Measurements from ENCODE around the gene DGKD.

DGKD gene

GRCh38 chr2:233336541-233336940 lies 17.8 kb upstream of the DGKD start:
- DNase-seq (ENCODE audit: low read depth), result no peak

GRCh38 chr2:233338046-233338445 lies 16.2 kb upstream of the DGKD start:
- DNase-seq (ENCODE audit: low read depth), result no peak

GRCh38 chr2:233338812-233339368 lies 15.4 kb upstream of the DGKD start:
- no peak for DNase-seq (ENCODE audit: low read depth)

GRCh38 chr2:233339427-233339826 lies 14.9 kb upstream of the DGKD start:
- DNase-seq (ENCODE audit: low read depth), result no peak

GRCh38 chr2:233341296-233341695 lies 13.0 kb upstream of the DGKD start:
- DNase-seq (ENCODE audit: low read depth), result no peak

GRCh38 chr2:233342301-233342700 lies 12.0 kb upstream of the DGKD start:
- DNase-seq (ENCODE audit: low read depth), result no peak

GRCh38 chr2:233343171-233343705 lies 11.1 kb upstream of the DGKD start:
- no peak for DNase-seq (ENCODE audit: low read depth)

GRCh38 chr2:233346376-233346775 lies 7.9 kb upstream of the DGKD start:
- no peak for DNase-seq (ENCODE audit: low read depth)

- DNase-seq (ENCODE audit: low read depth), result no peak
Measured at GRCh38 chr2:233346930-233347329, 7.4 kb upstream of the DGKD start.

- no peak for DNase-seq (ENCODE audit: low read depth)
Measured at GRCh38 chr2:233349005-233349998, 5.0 kb upstream of the DGKD start.

GRCh38 chr2:233350708-233351107 lies 3.6 kb upstream of the DGKD start:
- DNase-seq (ENCODE audit: low read depth), result no peak

- no peak for DNase-seq (ENCODE audit: low read depth)
Measured at GRCh38 chr2:233351423-233351822, 2.9 kb upstream of the DGKD start.

- no peak for DNase-seq (ENCODE audit: low read depth)
Measured at GRCh38 chr2:233352141-233352842, 2.0 kb upstream of the DGKD start.

- DNase-seq (ENCODE audit: low read depth), result no peak
Measured at GRCh38 chr2:233353101-233353768, 1.1 kb upstream of the DGKD start.

- no peak for DNase-seq (ENCODE audit: low read depth)
Measured at GRCh38 chr2:233354500-233354924, 218 bp downstream of the DGKD start.

GRCh38 chr2:233354971-233355574 lies 779 bp downstream of the DGKD start:
- no peak for DNase-seq (ENCODE audit: low read depth)

GRCh38 chr2:233355916-233356315 lies 1.6 kb downstream of the DGKD start:
- no peak for DNase-seq (ENCODE audit: low read depth)

- no peak for DNase-seq (ENCODE audit: low read depth)
Measured at GRCh38 chr2:233356546-233357308, 2.4 kb downstream of the DGKD start.

- DNase-seq (ENCODE audit: low read depth), result no peak
Measured at GRCh38 chr2:233358335-233358734, 4.0 kb downstream of the DGKD start.

GRCh38 chr2:233358947-233359346 lies 4.7 kb downstream of the DGKD start:
- no peak for DNase-seq (ENCODE audit: low read depth)

GRCh38 chr2:233359823-233360222 lies 5.5 kb downstream of the DGKD start:
- DNase-seq (ENCODE audit: low read depth), result no peak
